ENCODE results near the gene UBE2Q1.

The UBE2Q1 gene

GRCh38 chr1:154557939-154558719 lies at the start of gene UBE2Q1:
TSS of gene UBE2Q1 (minus strand) at chr1:154558662. CDS start at chr1:154558553, 109 bp downstream.
- DNase-seq: no peak

GRCh38 chr1:154607609-154608396 lies 49.3 kb upstream of the UBE2Q1 start, which contains the start of gene ADAR:
TSS of gene ADAR (minus strand) at chr1:154608186. CDS start at chr1:154608006, 180 bp downstream.
- peak; percentile 93 for DNase-seq

- no peak for DNase-seq
These were observed 48.7 kb upstream of the UBE2Q1 start for GRCh38 chr1:154607106-154607608.

GRCh38 chr1:154605534-154605933 lies 47.1 kb upstream of the UBE2Q1 start:
- DNase-seq: no peak

- no peak for DNase-seq
These were observed 44.9 kb upstream of the UBE2Q1 start for GRCh38 chr1:154603317-154603716.

- DNase-seq: no peak
These were observed 41.2 kb upstream of the UBE2Q1 start for GRCh38 chr1:154599658-154600057.

GRCh38 chr1:154598871-154599635 lies 40.6 kb upstream of the UBE2Q1 start:
- DNase-seq: no peak

GRCh38 chr1:154595621-154596020 lies 37.2 kb upstream of the UBE2Q1 start:
- DNase-seq: no peak

GRCh38 chr1:154594811-154595210 lies 36.3 kb upstream of the UBE2Q1 start:
- DNase-seq: no peak

GRCh38 chr1:154593390-154593789 lies 34.9 kb upstream of the UBE2Q1 start:
- DNase-seq: no peak

GRCh38 chr1:154591206-154591605 lies 32.7 kb upstream of the UBE2Q1 start:
- DNase-seq: no peak

- no peak for DNase-seq
These were observed 32.3 kb upstream of the UBE2Q1 start for GRCh38 chr1:154590756-154591155.

- DNase-seq: no peak
These were observed 31.3 kb upstream of the UBE2Q1 start for GRCh38 chr1:154589780-154590179.

- no peak for DNase-seq
These were observed 28.2 kb upstream of the UBE2Q1 start for GRCh38 chr1:154586641-154587040.

- DNase-seq: no peak
These were observed 27.8 kb upstream of the UBE2Q1 start for GRCh38 chr1:154586231-154586630.

- no peak for DNase-seq
These were observed 26.0 kb upstream of the UBE2Q1 start for GRCh38 chr1:154584267-154584994.

GRCh38 chr1:154583773-154584172 lies 25.3 kb upstream of the UBE2Q1 start:
- DNase-seq: no peak

- DNase-seq: no peak
These were observed 24.4 kb upstream of the UBE2Q1 start for GRCh38 chr1:154582885-154583284.

GRCh38 chr1:154581766-154582165 lies 23.3 kb upstream of the UBE2Q1 start:
- DNase-seq: no peak

- DNase-seq: no peak
These were observed 20.9 kb upstream of the UBE2Q1 start for GRCh38 chr1:154579374-154579773.

GRCh38 chr1:154578058-154578418 lies 19.6 kb upstream of the UBE2Q1 start:
- DNase-seq: no peak

GRCh38 chr1:154577346-154578057 lies 19.0 kb upstream of the UBE2Q1 start:
- DNase-seq: no peak

Measured in stimulated activated CD4-positive, alpha-beta T cell treated with anti-CD3 and anti-CD28 coated beads, Interleukin-1b, Interleukin-23, amount 100 ng/mL, for 48 hours (primary cell).